PFSK-1 (cell line): ENCODE data around the gene KCNE4.

Source experiments
- FOXP2 ChIP-seq: optimal IDR thresholded peaks from 2 replicates; pipeline ENCODE3; 2011; ENCODE audit warnings: borderline replicate concordance, control low read depth, inconsistent platforms; ENCODE audit not compliant: insufficient read depth; ENCODE audit errors: extremely low read length, extremely low read depth
- POLR2AphosphoS5 ChIP-seq: IDR thresholded peaks from 2 replicates; pipeline ENCODE4 v1.6.1; 2012; ENCODE audit warnings: low read depth, mild to moderate bottlenecking, control low read depth, low read length, moderate library complexity
- REST ChIP-seq, 2 experiments: IDR thresholded peaks; 2 replicates each; pipeline versions ENCODE4 v1.6.1 to v1.8.0; 2011 to 2012; ENCODE audit warnings: low read depth in 2 of 2, low read length in 2 of 2, control low read depth in 1 of 2, inconsistent platforms in 1 of 2, mild to moderate bottlenecking in 1 of 2, moderate library complexity in 1 of 2; ENCODE audit not compliant: insufficient read depth in 1 of 2
- SIN3A ChIP-seq: IDR thresholded peaks from 2 replicates; pipeline ENCODE4 v1.6.1; 2012; ENCODE audit warnings: mild to moderate bottlenecking, low read length, moderate library complexity, borderline replicate concordance; ENCODE audit not compliant: insufficient read depth
- TAF1 ChIP-seq: IDR thresholded peaks from 2 replicates; pipeline ENCODE4 v1.6.1; 2012; ENCODE audit warnings: low read length, control low read depth, borderline replicate concordance; ENCODE audit not compliant: insufficient read depth

The KCNE4 gene

DNA sequence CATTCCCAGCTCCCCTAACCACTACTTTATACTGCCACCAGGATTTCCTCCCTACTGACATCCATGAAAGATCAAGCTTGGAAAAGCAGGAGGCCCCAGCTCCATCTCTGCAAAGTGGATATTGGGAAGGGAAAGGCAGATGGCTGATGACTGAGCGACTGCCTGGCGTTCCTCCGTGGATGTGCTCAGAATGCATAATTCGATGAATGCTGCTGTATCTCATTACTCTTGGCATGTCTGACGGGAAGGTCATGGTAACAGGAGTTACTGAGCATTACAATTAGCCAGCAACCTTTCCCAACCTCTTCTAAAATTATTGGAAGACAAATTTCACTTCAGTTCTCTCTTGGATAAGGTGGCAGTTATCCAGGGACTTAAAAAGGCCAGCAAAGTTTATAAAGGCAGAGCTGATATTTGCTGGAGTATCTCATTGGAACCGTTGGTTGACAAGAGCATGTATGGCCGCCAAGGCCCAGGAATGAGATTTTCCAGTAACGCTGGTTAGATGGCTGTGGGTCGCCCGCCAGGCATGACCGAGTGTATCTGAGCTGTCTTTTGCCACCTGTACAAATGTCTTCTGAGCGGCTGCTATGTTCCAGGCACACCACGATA, 34.5 kb downstream of the KCNE4 start:
- TF ChIP-seq SIN3A, result no peak
- no peak for TF ChIP-seq REST (IDR thresholded peaks at IDR 0.05; ENCODE audit: insufficient read depth in 1 of 2, low read depth in 2 of 2, low read length in 2 of 2)
- TF ChIP-seq POLR2AphosphoS5, result no peak

DNA sequence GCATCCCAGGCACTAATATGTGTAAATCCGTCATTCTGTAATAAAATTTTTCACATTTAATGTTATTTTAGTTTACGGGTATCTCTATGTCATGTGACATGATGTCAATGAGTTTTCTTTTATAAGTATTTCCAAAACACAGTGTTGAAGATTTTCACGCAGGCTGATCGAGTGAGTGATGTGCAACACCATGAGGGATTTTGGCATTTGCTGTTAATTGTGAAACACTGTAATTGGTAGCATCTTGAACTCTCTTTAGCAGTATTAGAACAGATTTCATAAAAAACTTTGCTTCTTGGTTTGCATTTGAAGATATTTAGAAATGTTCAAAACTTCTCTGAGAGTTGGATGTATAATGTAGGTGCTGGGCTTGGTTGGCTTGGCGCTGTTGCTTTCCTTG, 35.5 kb downstream of the KCNE4 start:
- TF ChIP-seq POLR2AphosphoS5 (no peak), TAF1 (no peak), REST (IDR thresholded peaks at IDR 0.05; ENCODE audit: insufficient read depth in 1 of 2, low read depth in 2 of 2, low read length in 2 of 2) (no peak), SIN3A (no peak), FOXP2 (no peak)

DNA sequence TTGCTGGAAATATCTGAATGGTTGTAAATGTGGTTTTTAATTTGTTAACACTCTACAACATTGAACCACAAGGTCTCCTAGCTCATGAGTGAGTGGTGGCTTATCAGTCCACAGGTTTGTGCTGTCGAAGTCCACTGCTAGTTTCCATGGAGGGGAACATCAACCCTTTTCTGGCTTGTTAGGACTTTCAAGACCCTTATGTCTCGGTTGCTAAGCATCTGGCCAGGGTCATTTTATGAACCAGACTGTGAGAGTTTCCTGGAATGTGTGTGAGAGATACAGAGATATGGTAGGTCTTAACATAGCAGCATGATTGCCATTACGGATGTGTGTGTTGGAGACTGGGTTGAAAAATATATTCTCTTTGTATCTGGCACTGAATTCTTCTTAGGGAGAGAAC, 36.9 kb downstream of the KCNE4 start:
- TF ChIP-seq REST (IDR thresholded peaks at IDR 0.05; ENCODE audit: insufficient read depth in 1 of 2, low read depth in 2 of 2, low read length in 2 of 2) (no peak), POLR2AphosphoS5 (no peak), FOXP2 (no peak), SIN3A (no peak), TAF1 (no peak)

DNA sequence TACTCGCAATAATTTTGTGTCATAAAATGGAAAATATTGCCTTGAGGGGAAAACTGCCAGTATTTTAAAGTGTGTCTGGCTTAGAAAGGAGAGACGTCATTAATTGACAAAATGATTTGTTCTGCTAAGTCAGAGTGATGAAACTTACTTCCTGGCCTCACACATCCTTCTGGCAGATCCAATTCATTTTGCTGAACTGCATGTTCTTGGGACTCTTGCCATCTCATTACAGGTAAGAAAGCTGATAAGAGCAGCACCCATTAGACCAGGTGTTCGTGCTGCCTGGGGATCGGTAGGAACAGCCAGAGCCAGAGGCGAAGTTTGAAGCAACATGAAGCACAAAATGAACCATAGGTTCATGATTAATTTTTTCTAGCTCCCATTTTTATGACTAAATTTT, 38.0 kb downstream of the KCNE4 start:
- TF ChIP-seq POLR2AphosphoS5, result no peak
- TF ChIP-seq REST (IDR thresholded peaks at IDR 0.05; ENCODE audit: insufficient read depth in 1 of 2, low read depth in 2 of 2, low read length in 2 of 2), result no peak
- TF ChIP-seq TAF1, result no peak
- no peak for TF ChIP-seq SIN3A
- no peak for TF ChIP-seq FOXP2
